Neuronal stem cell (in vitro differentiated cells): ENCODE results near the gene ADAMTS4.
A peak's percentile ranks its signal among the peaks of the same experiment; 100 is the strongest.

Experiments
- DNase-seq: peaks from one replicate; pipeline ENCODE4 v3.0.0-alpha.2; 2013; ENCODE audit warnings: low spot score
- H2AFZ ChIP-seq: one replicate; pipeline ENCODE4 v1.6.1; 2013; ENCODE audit warnings: mild to moderate bottlenecking, low read length, inconsistent platforms
- H2AK5ac ChIP-seq: 2 replicates; pipeline ENCODE4 v1.6.1; 2013; ENCODE audit warnings: low read depth, mild to moderate bottlenecking, inconsistent platforms, low read length, moderate library complexity, mixed read lengths
- H2BK120ac ChIP-seq: 2 replicates; pipeline ENCODE4 v1.6.1; 2013; ENCODE audit warnings: low read depth, mild to moderate bottlenecking, inconsistent platforms, low read length, moderate library complexity, mixed read lengths
- H2BK12ac ChIP-seq: one replicate; pipeline ENCODE4 v1.6.1; 2013; ENCODE audit warnings: low read length, inconsistent platforms
- H2BK15ac ChIP-seq: 2 replicates; pipeline ENCODE4 v1.6.1; 2013; ENCODE audit warnings: mild to moderate bottlenecking, low read length, inconsistent platforms, mixed read lengths
- H2BK5ac ChIP-seq: one replicate; pipeline ENCODE4 v1.6.1; 2013; ENCODE audit warnings: inconsistent platforms, mild to moderate bottlenecking, low read length, moderate library complexity
- H3K14ac ChIP-seq: one replicate; pipeline ENCODE4 v1.6.1; 2013; ENCODE audit warnings: low read length, inconsistent platforms
- H3K18ac ChIP-seq: 2 replicates; pipeline ENCODE4 v1.6.1; 2013; ENCODE audit warnings: low read length, inconsistent platforms
- H3K23ac ChIP-seq: 2 replicates; pipeline ENCODE4 v1.6.1; 2013; ENCODE audit warnings: low read depth, mild to moderate bottlenecking, mixed read lengths, low read length, inconsistent platforms; ENCODE audit not compliant: poor library complexity
- H3K27ac ChIP-seq: replicated peaks from 3 replicates; pipeline ENCODE4 v1.5.1; 2013; ENCODE audit warnings: low read length, inconsistent platforms
- H3K27me3 ChIP-seq, 3 experiments: 2 replicates each; pipeline ENCODE4 v1.6.1; 2013; ENCODE audit warnings: low read length in 3 of 3, mild to moderate bottlenecking in 2 of 3, inconsistent platforms in 1 of 3, low read depth in 1 of 3, mixed read lengths in 1 of 3, moderate library complexity in 1 of 3; ENCODE audit not compliant: control insufficient read depth in 3 of 3, insufficient read depth in 3 of 3
- H3K36me3 ChIP-seq, 2 donors: replicated peaks in 1 of 2; 2 replicates each; pipeline ENCODE4 v1.6.1; 2013; ENCODE audit warnings: low read length in 2 of 2; ENCODE audit not compliant: control insufficient read depth in 2 of 2, insufficient read depth in 2 of 2
- H3K4ac ChIP-seq: 2 replicates; pipeline ENCODE4 v1.6.1; 2013; ENCODE audit warnings: inconsistent platforms, mild to moderate bottlenecking, low read length, moderate library complexity
- H3K4me1 ChIP-seq, 2 donors: 1 replicate in 1 of 2; 2 replicates in 1 of 2; pipeline ENCODE4 v1.6.1; 2013; ENCODE audit warnings: low read length in 2 of 2, low read depth in 1 of 2; ENCODE audit not compliant: control insufficient read depth in 2 of 2, insufficient read depth in 1 of 2
- H3K4me2 ChIP-seq: one replicate; pipeline ENCODE4 v1.6.1; 2013; ENCODE audit warnings: mild to moderate bottlenecking, low read length, inconsistent platforms; ENCODE audit not compliant: insufficient read depth, poor library complexity, severe bottlenecking
- H3K4me3 ChIP-seq, 2 donors: 2 replicates each; pipeline ENCODE4 v1.5.1; 2013; ENCODE audit warnings: low read length in 2 of 2, mild to moderate bottlenecking in 2 of 2, inconsistent platforms in 1 of 2, moderate library complexity in 1 of 2
- H3K79me1 ChIP-seq: one replicate; pipeline ENCODE4 v1.6.1; 2013; ENCODE audit warnings: low read depth, mild to moderate bottlenecking, inconsistent platforms, low read length, moderate library complexity
- H3K9ac ChIP-seq: one replicate; pipeline ENCODE4 v1.6.1; 2013; ENCODE audit warnings: mild to moderate bottlenecking, low read depth, low read length, inconsistent platforms; ENCODE audit not compliant: poor library complexity
- H3K9me3 ChIP-seq, 2 donors: replicated peaks in 1 of 2; 2 replicates each; pipeline versions ENCODE3 to v1.6.1; 2013; ENCODE audit warnings: low read length in 2 of 2, mild to moderate bottlenecking in 2 of 2, inconsistent platforms in 1 of 2, low read depth in 1 of 2, mixed read lengths in 1 of 2, moderate library complexity in 1 of 2; ENCODE audit not compliant: control insufficient read depth in 2 of 2, insufficient read depth in 1 of 2
- H4K8ac ChIP-seq: one replicate; pipeline ENCODE4 v1.6.1; 2013; ENCODE audit warnings: low read depth, mild to moderate bottlenecking, inconsistent platforms, low read length, moderate library complexity
- H4K91ac ChIP-seq: one replicate; pipeline ENCODE4 v1.6.1; 2013; ENCODE audit warnings: low read length, low read depth, mild to moderate bottlenecking, inconsistent platforms; ENCODE audit not compliant: poor library complexity
- WGBS, 2 donors: extraction: QIAGEN DNeasy Blood & Tissue Kit; methylation state at CpG; one replicate each; pipeline ENCODE4 v1.1.7; 2013; ENCODE audit warnings: missing lambda C conversion rate in 2 of 2, mixed read lengths in 1 of 2; ENCODE audit not compliant: insufficient read length in 2 of 2, insufficient replicate concordance in 1 of 2; ENCODE audit errors: extremely low coverage in 2 of 2; 5-methylcytosine and 5-hydroxymethylcytosine counted together

Gene ADAMTS4

GRCh38 chr1:161216945-161217712, 18.3 kb upstream of the ADAMTS4 start:
- H3K14ac ChIP-seq: no peak overlapping the region
- peak overlapping the region; percentile 61 for H2AFZ ChIP-seq
- DNase-seq: no peak
- no peak overlapping the region for H2BK5ac ChIP-seq
- H2BK120ac ChIP-seq: no peak overlapping the region
- H3K79me1 ChIP-seq: no peaks in the 10 kb centered on the region
- peaks cover 0 to 1% (median under 1%) of the 10 kb centered on the region in 3 experiments for H3K27me3 ChIP-seq
- H3K23ac ChIP-seq: no peak overlapping the region
- H3K9ac ChIP-seq: no peak overlapping the region
- no peak overlapping the region for H4K8ac ChIP-seq
- H3K9me3 ChIP-seq: no peaks in the 10 kb centered on the region
- H3K4me2 ChIP-seq: no peak overlapping the region
- no peak overlapping the region for H3K27ac ChIP-seq
- H2BK15ac ChIP-seq: no peak overlapping the region
- H2BK12ac ChIP-seq: no peak overlapping the region
- no CpG with 5 or more reads among the region's 7 CpGs for WGBS, 2 donors
- H3K4ac ChIP-seq: no peak overlapping the region
- no peak overlapping the region for H2AK5ac ChIP-seq
- H3K18ac ChIP-seq: no peak overlapping the region
- no peak overlapping the region for H3K4me3 ChIP-seq
- peaks cover 4 to 6% of the 10 kb centered on the region in 2 donors for H3K4me1 ChIP-seq
- H3K36me3 ChIP-seq: peaks cover 15 to 31% of the 10 kb centered on the region in 2 donors
- no peak overlapping the region for H4K91ac ChIP-seq

GRCh38 chr1:161215076-161215475, 16.2 kb upstream of the ADAMTS4 start, which contains the start of gene FCER1G:
Gene FCER1G, plus strand, starts transcription at chr1:161215295. Its CDS starts 27 bp downstream, at chr1:161215322.
- no peaks in the 10 kb centered on the region for H3K9me3 ChIP-seq
- no peaks in the 10 kb centered on the region for H3K79me1 ChIP-seq
- no peak within 1 kb of the TSS for H3K4me2 ChIP-seq
- no peak within 1 kb of the TSS for H2BK120ac ChIP-seq
- H3K4ac ChIP-seq: no peak within 1 kb of the TSS
- no peak within 1 kb of the TSS for H3K14ac ChIP-seq
- no CpG with 5 or more reads among the region's 10 CpGs for WGBS, 2 donors
- no peak within 1 kb of the TSS for H2AK5ac ChIP-seq
- peak within 1 kb of the TSS in 1 of 2 donors; percentile 44 for H3K4me3 ChIP-seq
- H2BK15ac ChIP-seq: no peak within 1 kb of the TSS
- DNase-seq: no peak
- H2AFZ ChIP-seq: no peak within 1 kb of the TSS
- H3K27me3 ChIP-seq: peaks cover 0 to 2% (median 0%) of the 10 kb centered on the region in 3 experiments
- H4K8ac ChIP-seq: no peak within 1 kb of the TSS
- H3K36me3 ChIP-seq: peaks cover 31 to 52% of the 10 kb centered on the region in 2 donors
- H3K4me1 ChIP-seq: peaks cover 4 to 6% of the 10 kb centered on the region in 2 donors
- H2BK12ac ChIP-seq: no peak within 1 kb of the TSS
- no peak within 1 kb of the TSS for H3K18ac ChIP-seq
- H3K9ac ChIP-seq: no peak within 1 kb of the TSS
- no peak within 1 kb of the TSS for H2BK5ac ChIP-seq
- no peak within 1 kb of the TSS for H4K91ac ChIP-seq
- no peak within 1 kb of the TSS for H3K23ac ChIP-seq
- H3K27ac ChIP-seq: no peak within 1 kb of the TSS

- no peak overlapping the region for H3K14ac ChIP-seq
- no peak overlapping the region for H2BK12ac ChIP-seq
- H3K4ac ChIP-seq: no peak overlapping the region
- H2AK5ac ChIP-seq: no peak overlapping the region
- no peak overlapping the region for H3K4me3 ChIP-seq
- H2BK5ac ChIP-seq: no peak overlapping the region
- no peak overlapping the region for H3K4me2 ChIP-seq
- H3K79me1 ChIP-seq: no peaks in the 10 kb centered on the region
- H3K36me3 ChIP-seq: peaks cover 32 to 59% of the 10 kb centered on the region in 2 donors
- H3K4me1 ChIP-seq: peaks cover 4 to 6% of the 10 kb centered on the region in 2 donors
- H2AFZ ChIP-seq: no peak overlapping the region
- DNase-seq: no peak
- no peak overlapping the region for H3K18ac ChIP-seq
- H3K9me3 ChIP-seq: no peaks in the 10 kb centered on the region
- H2BK120ac ChIP-seq: no peak overlapping the region
- peaks cover 0 to 2% (median 0%) of the 10 kb centered on the region in 3 experiments for H3K27me3 ChIP-seq
- no CpG with 5 or more reads among the region's 9 CpGs for WGBS, 2 donors
- H3K23ac ChIP-seq: no peak overlapping the region
- no peak overlapping the region for H4K91ac ChIP-seq
- H3K9ac ChIP-seq: no peak overlapping the region
- H3K27ac ChIP-seq: no peak overlapping the region
- no peak overlapping the region for H4K8ac ChIP-seq
- no peak overlapping the region for H2BK15ac ChIP-seq
These were observed 15.5 kb upstream of the ADAMTS4 start for GRCh38 chr1:161214369-161214768.

GRCh38 chr1:161209790-161210409, 11.0 kb upstream of the ADAMTS4 start:
- Histone ChIP-seq H2BK5ac (no peak overlapping the region), H3K4me3 (no peak overlapping the region), H3K18ac (no peak overlapping the region), H3K27ac (no peak overlapping the region), H2BK120ac (no peak overlapping the region), H3K4ac (no peak overlapping the region), H3K23ac (no peak overlapping the region), H3K4me2 (no peak overlapping the region), H2BK15ac (no peak overlapping the region), H3K4me1 (no peaks in the 10 kb centered on the region), H2AFZ (no peak overlapping the region), H2BK12ac (no peak overlapping the region), H3K27me3 (peaks cover 0 to 2% (median 0%) of the 10 kb centered on the region in 3 experiments), H3K14ac (no peak overlapping the region), H3K9ac (no peak overlapping the region), H4K8ac (no peak overlapping the region), H3K36me3 (peaks cover 47 to 98% of the 10 kb centered on the region in 2 donors), H3K9me3 (no peaks in the 10 kb centered on the region), H2AK5ac (no peak overlapping the region), H4K91ac (no peak overlapping the region), H3K79me1 (peaks cover 2% of the 10 kb centered on the region)
- no CpG with 5 or more reads among the region's 11 CpGs for WGBS, 2 donors
- no peak for DNase-seq
